PC-9 (cell line): ENCODE measurements around the gene MCM8. TPM values are rescaled to one million over a fixed set of nuclear protein-coding genes. Genes with fewer than 3 reads are reported as not detected.

ENCODE experiments used
- BruUV-seq: library from RNA; stranded (reverse); fragments of 400-500 nt; replicated peaks from 2 replicates; lab custom pipeline; 2021; lab: Mats Ljungman, UMichigan
- CTCF ChIA-PET: fragments of 300-600 bp; sonication (Branson Sonifier 250); formaldehyde crosslinking; loops from one replicate; lab custom pipeline; 2022; ENCODE audit warnings: antibody characterized with exemption; lab: Charles Lee
- POLR2A ChIA-PET: fragments of 300-600 bp; sonication (Branson Sonifier 250); formaldehyde crosslinking; loops from one replicate; lab custom pipeline; 2022; ENCODE audit warnings: antibody characterized with exemption; ENCODE audit not compliant: unreplicated experiment; lab: Charles Lee
- DNase-seq, 2 experiments: peaks; one replicate each; pipeline versions ENCODE4 v3.0.0 to v3.0.0-alpha.2; 2015 to 2022; ENCODE audit warnings: mixed read lengths in 1 of 2
- H2AFZ ChIP-seq: fragments of 200-600 bp; sonication (generic); 2 replicates; pipeline ENCODE4 v1.8.1; 2017; ENCODE audit warnings: antibody characterized with exemption
- H3F3A ChIP-seq: fragments of 200-600 bp; sonication (generic); 2 replicates; pipeline ENCODE4 v1.8.1; 2017; ENCODE audit warnings: antibody characterized with exemption, mild to moderate bottlenecking, low read depth; ENCODE audit not compliant: insufficient read depth
- H3K27ac ChIP-seq: fragments of 200-600 bp; sonication (generic); 2 replicates; pipeline ENCODE4 v1.6.1; 2016; ENCODE audit warnings: mixed run types
- H3K27me3 ChIP-seq: fragments of 200-600 bp; sonication (generic); 2 replicates; pipeline ENCODE4 v1.6.1; 2016; ENCODE audit warnings: low read depth, mixed run types; ENCODE audit not compliant: insufficient read depth
- H3K36me3 ChIP-seq: fragments of 200-600 bp; sonication (generic); 2 replicates; pipeline ENCODE4 v1.6.1; 2016; ENCODE audit warnings: low read depth, mixed run types
- H3K4me1 ChIP-seq: fragments of 200-600 bp; sonication (generic); replicated peaks from 2 replicates; pipeline ENCODE4 v1.6.1; 2016; ENCODE audit warnings: mixed run types; ENCODE audit not compliant: insufficient read depth
- H3K4me2 ChIP-seq: fragments of 200-600 bp; sonication (generic); 2 replicates; pipeline ENCODE4 v1.6.1; 2017; ENCODE audit warnings: mixed run types
- H3K4me3 ChIP-seq: fragments of 200-600 bp; sonication (generic); 2 replicates; pipeline ENCODE4 v1.6.1; 2016; ENCODE audit warnings: mixed run types
- H3K79me2 ChIP-seq: fragments of 200-600 bp; sonication (generic); 2 replicates; pipeline ENCODE4 v1.6.1; 2017; ENCODE audit warnings: low read depth, mixed run types
- H3K9me2 ChIP-seq: fragments of 200-600 bp; sonication (generic); 2 replicates; pipeline ENCODE4 v1.8.1; 2017; ENCODE audit warnings: mild to moderate bottlenecking; ENCODE audit not compliant: insufficient read depth
- H3K9me3 ChIP-seq: fragments of 200-600 bp; sonication (generic); 2 replicates; pipeline ENCODE4 v1.8.1; 2016; ENCODE audit warnings: low read depth; ENCODE audit not compliant: insufficient read depth
- H4K20me1 ChIP-seq: fragments of 200-600 bp; sonication (generic); 2 replicates; pipeline ENCODE4 v1.8.1; 2017; ENCODE audit not compliant: insufficient read depth
- EZH2 ChIP-seq: fragments of 200-600 bp; sonication (generic); IDR thresholded peaks from 2 replicates; pipeline ENCODE4 v1.8.0; 2017; ENCODE audit warnings: antibody characterized with exemption, low read depth
- intact Hi-C: fragments of 100-400 bp; cut with micrococcal nuclease; formaldehyde crosslinking; loops from one replicate; pipeline ENCODE4 v1.10.0; 2022; ENCODE audit not compliant: unreplicated experiment
- total RNA-seq: library from RNA; stranded (reverse); gene quantifications from 2 replicates; pipeline ENCODE4 v1.2.3, GENCODE V29; 2021
- TF ChIP-seq, protein P1 (sequence below): fragments of 200-600 bp; sonication (generic); conservative IDR thresholded peaks from 2 replicates; pipeline ENCODE4 v1.6.1; 2017; ENCODE audit warnings: mixed run types, antibody characterized with exemption, mild to moderate bottlenecking, moderate library complexity

MCM8 gene
- total RNA-seq, 1 experiment from 2014 or later: 22.4 TPM

DNA sequence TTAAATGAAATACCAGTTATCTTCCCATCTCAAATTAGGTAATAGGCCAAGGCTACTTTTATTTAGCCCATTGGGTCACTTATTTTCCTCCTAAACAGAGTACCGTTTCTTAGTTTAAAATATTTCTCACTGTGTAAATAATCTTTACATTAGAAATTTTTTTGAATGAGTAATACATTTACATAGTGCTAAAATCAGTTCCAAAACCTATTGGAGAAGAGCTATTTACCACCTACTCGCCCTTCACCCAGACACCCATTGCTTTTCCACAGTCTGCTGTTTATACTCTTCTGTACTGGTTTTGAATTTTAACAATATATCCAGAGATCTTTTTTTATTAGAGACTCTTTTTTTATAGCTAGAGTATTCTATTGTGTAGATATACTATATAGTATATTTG, 36.9 kb downstream of the MCM8 start:
- Histone ChIP-seq H3K27ac (no peak overlapping the region), H3K4me3 (no peak overlapping the region), H3K36me3 (no peaks in the 10 kb centered on the region), H3K27me3 (no peaks in the 10 kb centered on the region), H3F3A (no peaks in the 10 kb centered on the region; the same call in 1 of the 2 replicates), H2AFZ (no peak overlapping the region), H3K4me2 (no peak overlapping the region), H3K9me3 (no peaks in the 10 kb centered on the region), H3K4me1 (no peaks in the 10 kb centered on the region), H3K9me2 (no peaks in the 10 kb centered on the region), H3K79me2 (no peaks in the 10 kb centered on the region), H4K20me1 (no peaks in the 10 kb centered on the region)
- BruUV-seq: no TSS peak
- no peak for DNase-seq
- no peak for TF ChIP-seq EZH2
- TF ChIP-seq, protein P1, sequence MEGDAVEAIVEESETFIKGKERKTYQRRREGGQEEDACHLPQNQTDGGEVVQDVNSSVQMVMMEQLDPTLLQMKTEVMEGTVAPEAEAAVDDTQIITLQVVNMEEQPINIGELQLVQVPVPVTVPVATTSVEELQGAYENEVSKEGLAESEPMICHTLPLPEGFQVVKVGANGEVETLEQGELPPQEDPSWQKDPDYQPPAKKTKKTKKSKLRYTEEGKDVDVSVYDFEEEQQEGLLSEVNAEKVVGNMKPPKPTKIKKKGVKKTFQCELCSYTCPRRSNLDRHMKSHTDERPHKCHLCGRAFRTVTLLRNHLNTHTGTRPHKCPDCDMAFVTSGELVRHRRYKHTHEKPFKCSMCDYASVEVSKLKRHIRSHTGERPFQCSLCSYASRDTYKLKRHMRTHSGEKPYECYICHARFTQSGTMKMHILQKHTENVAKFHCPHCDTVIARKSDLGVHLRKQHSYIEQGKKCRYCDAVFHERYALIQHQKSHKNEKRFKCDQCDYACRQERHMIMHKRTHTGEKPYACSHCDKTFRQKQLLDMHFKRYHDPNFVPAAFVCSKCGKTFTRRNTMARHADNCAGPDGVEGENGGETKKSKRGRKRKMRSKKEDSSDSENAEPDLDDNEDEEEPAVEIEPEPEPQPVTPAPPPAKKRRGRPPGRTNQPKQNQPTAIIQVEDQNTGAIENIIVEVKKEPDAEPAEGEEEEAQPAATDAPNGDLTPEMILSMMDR: no peak
- ChIA-PET CTCF (interaction anchor here (1.1 kb wide), 1 partner anchor 15 kb away, joined by 3 read pairs; no protein-coding TSS in a partner anchor), POLR2A (no interaction called here)
- intact Hi-C loops: no loop called here

DNA sequence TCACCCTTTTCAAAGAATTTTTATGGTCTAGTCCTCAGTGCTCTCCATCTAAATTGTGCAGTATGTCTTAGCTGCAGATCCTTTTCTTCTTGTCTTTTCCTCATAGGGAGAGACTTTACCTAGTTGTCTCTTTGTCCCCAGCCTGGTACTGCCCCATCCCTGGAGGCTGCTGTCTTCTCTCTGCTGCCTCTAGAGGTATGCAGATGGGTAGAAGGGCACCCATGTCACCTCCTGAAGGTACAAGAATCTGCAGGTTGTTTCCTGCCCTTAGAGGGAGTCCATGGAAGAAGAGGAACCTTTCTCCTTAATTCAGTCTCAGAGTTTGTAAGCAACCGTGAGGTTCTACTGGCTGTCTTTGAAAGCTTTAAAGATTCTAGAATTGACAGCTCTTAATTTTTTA, 39.1 kb downstream of the MCM8 start:
- no peaks in the 10 kb centered on the region for H3K9me2 ChIP-seq
- BruUV-seq: no TSS peak
- POLR2A ChIA-PET: no interaction called here

DNA sequence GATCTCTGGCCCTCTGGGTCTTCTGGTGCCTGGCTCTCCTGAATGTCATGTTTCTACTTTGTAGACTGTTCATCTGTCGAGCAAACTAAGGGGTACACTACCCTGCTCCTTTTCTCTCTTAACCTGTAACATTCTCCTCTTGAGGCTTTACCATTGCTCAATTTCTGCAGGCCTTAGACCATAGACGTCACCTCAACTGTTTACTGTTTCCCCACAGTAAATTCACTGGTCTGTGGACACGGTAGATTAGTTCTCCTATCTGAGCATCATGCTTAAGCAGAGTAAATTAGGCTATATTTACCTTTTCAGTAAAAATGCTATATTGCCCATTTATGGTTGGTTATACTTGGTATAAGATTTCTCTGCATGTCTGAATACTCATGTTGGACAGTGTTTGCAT, 40.5 kb downstream of the MCM8 start:
- H3K36me3 ChIP-seq: peaks cover 10% of the 10 kb centered on the region; the same call in 1 of the 2 replicates
- no TSS peak for BruUV-seq

More for the DNA sequence above, 39.1 kb downstream of the MCM8 start:
- H4K20me1 ChIP-seq: no peaks in the 10 kb centered on the region
- no peak for TF ChIP-seq EZH2
- TF ChIP-seq, protein P1: no peak
- no peaks in the 10 kb centered on the region for H3K27me3 ChIP-seq
- no peaks in the 10 kb centered on the region for H3K9me3 ChIP-seq
- H3F3A ChIP-seq: no peaks in the 10 kb centered on the region; the same call in 1 of the 2 replicates
- H3K79me2 ChIP-seq: no peaks in the 10 kb centered on the region
- no peak for DNase-seq
- peaks cover 10% of the 10 kb centered on the region; the same call in 1 of the 2 replicates for H3K36me3 ChIP-seq
- H3K4me2 ChIP-seq: no peak overlapping the region
- H3K27ac ChIP-seq: no peak overlapping the region
- no peak overlapping the region for H3K4me3 ChIP-seq
- no peak overlapping the region for H2AFZ ChIP-seq
- CTCF ChIA-PET: no interaction called here
- H3K4me1 ChIP-seq: no peaks in the 10 kb centered on the region
- intact Hi-C loops: no loop called here

More for the DNA sequence above, 40.5 kb downstream of the MCM8 start:
- H3K4me3 ChIP-seq: no peak overlapping the region
- H3K4me1 ChIP-seq: no peaks in the 10 kb centered on the region
- no peaks in the 10 kb centered on the region for H3K27me3 ChIP-seq
- no peaks in the 10 kb centered on the region for H3K79me2 ChIP-seq
- no peak overlapping the region for H2AFZ ChIP-seq
- ChIA-PET CTCF (no interaction called here), POLR2A (no interaction called here)
- no peaks in the 10 kb centered on the region for H3K9me2 ChIP-seq
- no peak overlapping the region for H3K27ac ChIP-seq
- no peak for DNase-seq
- intact Hi-C loops: no loop called here
- H3K4me2 ChIP-seq: no peak overlapping the region
- H3F3A ChIP-seq: no peaks in the 10 kb centered on the region
- no peaks in the 10 kb centered on the region for H4K20me1 ChIP-seq
- TF ChIP-seq, protein P1: no peak
- TF ChIP-seq EZH2: no peak
- no peaks in the 10 kb centered on the region for H3K9me3 ChIP-seq
